ENCODE results near the gene NODAL. TPM values are rescaled to one million over a fixed set of nuclear protein-coding genes. Genes with fewer than 3 reads are reported as not detected.

Gene NODAL
- total RNA-seq, 1 experiment from 2014 or later, result 0.30 TPM

- H3K4me2 ChIP-seq (ENCODE audit: low read length), result no peak overlapping the region
- ATAC-seq (no peak), DNase-seq (ENCODE audit: low read depth, low spot score) (no peak)
- TF ChIP-seq TCF7L2 (IDR thresholded peaks at IDR 0.05; ENCODE audit: borderline replicate concordance, extremely low read depth, insufficient read depth, insufficient read length) (no peak), SIN3A (IDR thresholded peaks at IDR 0.05; ENCODE audit: low read depth) (no peak), ZFX (IDR thresholded peaks at IDR 0.05) (no peak), JUND (IDR thresholded peaks at IDR 0.05) (no peak), CBX3 (IDR thresholded peaks at IDR 0.05; ENCODE audit: low read depth) (no peak), EZH2phosphoT487 (IDR thresholded peaks at IDR 0.05; ENCODE audit: borderline replicate concordance) (no peak), ZBTB33 (IDR thresholded peaks at IDR 0.05; ENCODE audit: extremely low read depth, insufficient replicate concordance, low read length) (no peak), SP1 (IDR thresholded peaks at IDR 0.05; ENCODE audit: low read depth) (no peak), RAD21 (IDR thresholded peaks at IDR 0.05; ENCODE audit: low read depth) (no peak), REST (IDR thresholded peaks at IDR 0.05; ENCODE audit: low read depth) (no peak), ELF1 (IDR thresholded peaks at IDR 0.05; ENCODE audit: borderline replicate concordance, low read depth) (no peak), CEBPB (IDR thresholded peaks at IDR 0.05; ENCODE audit: low read depth) (no peak), FOSL1 (IDR thresholded peaks at IDR 0.05; ENCODE audit: low read depth) (no peak), YY1 (IDR thresholded peaks at IDR 0.05; ENCODE audit: extremely low read depth, insufficient replicate concordance, low read depth, low read length) (no peak), POLR2AphosphoS5 (IDR thresholded peaks at IDR 0.05; ENCODE audit: low read depth, low read length) (no peak), CTCF (IDR thresholded peaks at IDR 0.05 in 2 of 3, conservative IDR thresholded peaks at IDR 0.05 in 1 of 3; ENCODE audit: borderline replicate concordance in 1 of 3, insufficient read depth in 1 of 3, low read depth in 2 of 3, low read length in 2 of 3) (no peak)
- H3K27me3 ChIP-seq (ENCODE audit: insufficient read depth, low read length), result no peaks in the 10 kb centered on the region
- ChIA-PET RAD21 (ENCODE audit: low non-redundant PET in 1 of 2, low total read pairs in 2 of 2, uncharacterized antibody in 2 of 2, unreplicated experiment in 2 of 2) (no interaction called here), CTCF (no interaction called here), POLR2A (no interaction called here)
- no peaks in the 10 kb centered on the region for H3K9me2 ChIP-seq (ENCODE audit: insufficient read depth)
- H3K9me3 ChIP-seq (ENCODE audit: control insufficient read depth in 1 of 2, insufficient read depth in 1 of 2, low read depth in 1 of 2, low read length in 2 of 2), result no peaks in the 10 kb centered on the region
- H4K20me1 ChIP-seq (ENCODE audit: insufficient read depth), result no peaks in the 10 kb centered on the region
- no TSS peak for BruUV-seq (replicated peaks)
- no peak overlapping the region for H2AFZ ChIP-seq (ENCODE audit: low read depth, low read length, poor library complexity, severe bottlenecking)
- no peak overlapping the region for H3K4me3 ChIP-seq (replicated peaks in 1 of 2; ENCODE audit: low read depth in 1 of 2, low read length in 2 of 2)
- intact Hi-C loops (cut with micrococcal nuclease), result no loop called here
- H3K79me2 ChIP-seq (ENCODE audit: insufficient read depth, low read length), result no peaks in the 10 kb centered on the region
- no peak overlapping the region for H3K27ac ChIP-seq (ENCODE audit: low read depth, low read length)
- H3K9ac ChIP-seq (ENCODE audit: low read length), result no peak overlapping the region
- peaks cover 4 to 15% of the 10 kb centered on the region in 2 experiments for H3K4me1 ChIP-seq (ENCODE audit: control insufficient read depth in 1 of 2, insufficient read depth in 2 of 2, low read length in 2 of 2)
- H3K36me3 ChIP-seq (ENCODE audit: control insufficient read depth in 1 of 2, insufficient read depth in 2 of 2, low read length in 2 of 2), result no peaks in the 10 kb centered on the region
Measured at GRCh38 chr10:70391654-70392053, 49.8 kb downstream of the NODAL start.

Measured in HCT116 (cell line).